OCI-LY3 (cell line): ENCODE measurements around the gene TFE3.

Experiments
- CTCF ChIP-seq: fragments of 200-600, 300-600 bp; sonication (generic); IDR thresholded peaks from 2 replicates; pipeline ENCODE4 v1.5.1; 2014; ENCODE audit warnings: antibody characterized with exemption, low read length, low read depth
- EZH2phosphoT487 ChIP-seq: fragments of 200-600 bp; shearing (Covaris generic); IDR thresholded peaks from 2 replicates; pipeline ENCODE4 v1.6.1; 2018; ENCODE audit warnings: antibody characterized with exemption, mixed run types, low read depth

GRCh38 chrX:49040376-49040955, 2.7 kb downstream of the TFE3 start:
- TF ChIP-seq CTCF (no peak), EZH2phosphoT487 (no peak)
